H1 (cell line): ENCODE measurements around the gene NADSYN1. TPM values are rescaled to one million over a fixed set of nuclear protein-coding genes. Genes with fewer than 3 reads are reported as not detected.

Experiments
- GABPA ChIP-seq: IDR thresholded peaks from 2 replicates; pipeline ENCODE4 v1.6.1; 2011; ENCODE audit warnings: mild to moderate bottlenecking, low read length, moderate library complexity, borderline replicate concordance; ENCODE audit not compliant: insufficient read depth
- RBBP5 ChIP-seq: IDR thresholded peaks from 2 replicates; pipeline ENCODE4 v1.7.1; 2012; ENCODE audit warnings: low read depth, mild to moderate bottlenecking, inconsistent platforms, low read length, moderate library complexity, borderline replicate concordance
- SRF ChIP-seq: IDR thresholded peaks from 2 replicates; pipeline ENCODE4 v1.6.1; 2011; ENCODE audit warnings: mild to moderate bottlenecking, low read depth, low read length, moderate library complexity
- polyA plus RNA-seq, 7 experiments: library from polyadenylated mRNA; depleted of rRNA in 3 of 7; stranded (reverse) in 5 of 7; unstranded in 2 of 7; fragments of >200 nt in 5 of 7; fragments of 200-250 nt in 2 of 7; gene quantifications; 1 replicate in 5 of 7; 2 replicates in 1 of 7; 4 replicates in 1 of 7; pipeline versions ENCODE4 v1.2.1 to v1.2.3, GENCODE V29; 2011 to 2013; ENCODE audit warnings: missing spikeins in 2 of 7, mixed read lengths in 2 of 7
- total RNA-seq: library from RNA; stranded (reverse); fragmentation: NEBNext Ultra II Directional; extraction: Animal tissue kit (Norgen Biotek cat#: 25700); gene quantifications from 2 replicates; pipeline ENCODE4 v1.2.1, GENCODE V29; 2021

The NADSYN1 gene
- total and polyA plus RNA-seq, 2 of the 8 experiments (the other 6 are each of a cell fraction or from before 2014, with no cell fraction given) = 38.3 to 38.6 TPM

DNA sequence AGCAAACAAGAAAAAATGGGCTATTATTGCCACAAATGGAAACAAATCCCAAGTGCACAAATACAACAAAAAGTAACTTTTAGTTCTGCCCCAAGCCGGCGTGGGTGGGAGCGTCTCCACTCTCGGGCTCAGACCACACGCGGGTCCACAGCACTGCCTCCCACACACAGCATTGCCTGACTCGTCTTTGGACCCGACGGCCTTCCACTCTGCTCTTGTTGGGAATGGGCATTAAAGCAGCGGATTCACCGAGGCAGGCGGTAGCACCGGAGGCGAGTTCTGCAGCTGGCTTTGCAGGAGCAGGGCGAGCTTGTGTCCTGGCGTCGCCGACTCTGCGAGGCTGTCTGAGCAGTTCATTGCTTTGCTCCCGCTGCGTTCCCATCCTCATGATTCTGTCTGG is 23.0 kb downstream of the NADSYN1 start (continued):
- no peak for TF ChIP-seq GABPA
- TF ChIP-seq RBBP5 = no peak
- no peak for TF ChIP-seq SRF
